CD4-positive, alpha-beta T cell treated with Interleukin-2 at 100 ng/mL for 4 hours (primary cell): ENCODE measurements around the gene ZNF302.
"Not testable (repeated sequence)": the region's sequence is repeated elsewhere in the genome, so short reads cannot be mapped to it uniquely, and the experiment has no call there.

Experiments
- DNase-seq: peaks from one replicate; pipeline ENCODE4 v3.0.0-alpha.2; 2020; ENCODE audit warnings: low spot score

The ZNF302 gene

GRCh38 chr19:34677386-34678084, at the start of gene ZNF302:
ZNF302 (plus strand) TSS chr19:34677678; CDS start chr19:34678805, 1,127 bp downstream.
- peak; percentile 94 for DNase-seq

GRCh38 chr19:34633802-34634201, 43.7 kb upstream of the ZNF302 start:
- no peak for DNase-seq

GRCh38 chr19:34639491-34640085, 37.9 kb upstream of the ZNF302 start:
- peak; percentile 71 for DNase-seq

- no peak for DNase-seq
These were observed 35.2 kb upstream of the ZNF302 start for GRCh38 chr19:34642241-34642640.

- no peak for DNase-seq
These were observed 32.5 kb upstream of the ZNF302 start for GRCh38 chr19:34644991-34645461.

GRCh38 chr19:34645551-34645950, 31.9 kb upstream of the ZNF302 start:
- no peak for DNase-seq

GRCh38 chr19:34649886-34650543, 27.5 kb upstream of the ZNF302 start:
- DNase-seq, result no peak

- no peak for DNase-seq
These were observed 25.7 kb upstream of the ZNF302 start for GRCh38 chr19:34651747-34652146.

GRCh38 chr19:34654796-34655195, 22.7 kb upstream of the ZNF302 start:
- no peak for DNase-seq

- no peak for DNase-seq
These were observed 21.8 kb upstream of the ZNF302 start for GRCh38 chr19:34655651-34656050.

GRCh38 chr19:34661357-34661756, 16.1 kb upstream of the ZNF302 start:
- no peak for DNase-seq

GRCh38 chr19:34662919-34663318, 14.6 kb upstream of the ZNF302 start:
- peak; percentile 58 for DNase-seq

GRCh38 chr19:34664168-34664567, 13.3 kb upstream of the ZNF302 start:
- DNase-seq, result no peak

- no peak for DNase-seq
These were observed 12.6 kb upstream of the ZNF302 start for GRCh38 chr19:34664870-34665269.

- DNase-seq, result not testable (repeated sequence)
These were observed 12.2 kb upstream of the ZNF302 start for GRCh38 chr19:34665275-34665674.

GRCh38 chr19:34666200-34666957, 11.1 kb upstream of the ZNF302 start:
- DNase-seq, result no peak

- no peak for DNase-seq
These were observed 10.6 kb upstream of the ZNF302 start for GRCh38 chr19:34666958-34667265.

GRCh38 chr19:34667349-34668076, 10.0 kb upstream of the ZNF302 start:
- no peak for DNase-seq

GRCh38 chr19:34668077-34668689, 9.3 kb upstream of the ZNF302 start:
- not testable (repeated sequence) for DNase-seq

- DNase-seq, result not testable (repeated sequence)
These were observed 8.8 kb upstream of the ZNF302 start for GRCh38 chr19:34668690-34669089.

- no peak for DNase-seq
These were observed 8.2 kb upstream of the ZNF302 start for GRCh38 chr19:34669305-34669704.
